CD4-positive, alpha-beta T cell treated with Interleukin-6 at 100 ng/mL for 8 hours (primary cell): ENCODE results near the gene OBSCN.

ENCODE experiments used
- DNase-seq: peaks from one replicate; pipeline ENCODE4 v3.0.0-alpha.2; 2020; ENCODE audit warnings: mixed read lengths, low spot score

The OBSCN gene

GRCh38 chr1:228358764-228359612 is 151.1 kb downstream of the OBSCN start:
- no peak for DNase-seq

DNA sequence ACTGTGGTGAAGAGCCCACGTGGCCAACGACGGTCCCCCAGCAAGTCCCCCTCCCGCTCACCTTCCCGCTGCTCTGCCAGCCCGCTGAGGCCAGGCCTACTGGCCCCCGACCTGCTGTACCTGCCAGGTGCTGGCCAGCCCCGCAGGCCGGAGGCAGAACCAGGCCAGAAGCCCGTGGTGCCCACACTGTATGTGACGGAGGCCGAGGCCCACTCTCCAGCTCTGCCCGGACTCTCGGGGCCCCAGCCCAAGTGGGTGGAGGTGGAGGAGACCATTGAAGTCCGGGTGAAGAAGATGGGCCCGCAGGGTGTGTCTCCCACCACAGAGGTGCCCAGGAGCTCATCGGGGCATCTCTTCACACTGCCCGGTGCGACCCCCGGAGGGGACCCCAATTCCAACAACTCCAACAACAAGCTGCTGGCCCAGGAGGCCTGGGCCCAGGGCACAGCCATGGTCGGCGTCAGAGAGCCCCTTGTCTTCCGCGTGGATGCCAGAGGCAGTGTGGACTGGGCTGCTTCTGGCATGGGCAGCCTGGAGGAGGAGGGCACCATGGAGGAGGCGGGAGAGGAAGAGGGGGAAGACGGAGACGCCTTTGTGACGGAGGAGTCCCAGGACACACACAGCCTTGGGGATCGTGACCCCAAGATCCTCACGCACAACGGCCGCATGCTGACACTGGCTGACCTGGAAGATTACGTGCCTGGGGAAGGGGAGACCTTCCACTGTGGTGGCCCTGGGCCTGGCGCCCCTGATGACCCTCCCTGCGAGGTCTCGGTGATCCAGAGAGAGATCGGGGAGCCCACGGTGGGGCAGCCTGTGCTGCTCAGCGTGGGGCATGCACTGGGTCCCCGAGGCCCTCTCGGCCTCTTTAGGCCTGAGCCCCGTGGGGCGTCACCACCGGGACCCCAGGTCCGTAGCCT is 152.0 kb downstream of the OBSCN start:
- no peak for DNase-seq

- DNase-seq, result no peak
Measured at GRCh38 chr1:228360533-228361313, 152.9 kb downstream of the OBSCN start.

- no peak for DNase-seq
Measured at GRCh38 chr1:228361314-228362140, 153.7 kb downstream of the OBSCN start.

- no peak for DNase-seq
Measured at GRCh38 chr1:228362141-228362883, 154.5 kb downstream of the OBSCN start.

DNA sequence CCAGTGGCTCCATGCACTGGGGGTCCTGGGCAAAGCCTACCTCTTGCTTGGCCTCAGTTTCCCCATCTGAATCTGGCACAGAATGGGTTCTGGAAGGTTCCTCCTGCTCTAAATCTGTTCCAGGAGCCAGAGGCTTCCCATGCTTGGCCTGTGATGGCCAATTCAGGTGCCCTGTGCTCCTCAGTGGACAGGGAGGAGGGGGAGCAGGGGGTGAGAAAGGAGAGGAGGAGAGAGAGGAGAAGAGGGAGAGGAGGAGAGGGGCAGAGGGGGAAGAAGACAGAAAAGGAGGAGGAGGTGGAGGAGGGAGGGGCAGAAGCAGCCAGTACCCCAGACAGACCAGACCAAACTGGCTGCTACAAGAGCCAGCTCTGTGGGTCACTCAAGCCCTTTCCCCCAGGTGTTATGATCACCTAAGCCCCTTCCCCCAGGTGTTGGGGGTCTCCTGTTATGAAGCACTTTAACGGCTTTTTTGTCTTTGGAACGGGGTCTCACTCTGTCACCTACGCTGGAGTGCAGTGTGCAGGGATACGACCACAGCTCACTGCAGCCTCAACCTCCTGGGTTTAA is 155.1 kb downstream of the OBSCN start:
- no peak for DNase-seq

- DNase-seq, result no peak
Measured at GRCh38 chr1:228363686-228364067, 155.8 kb downstream of the OBSCN start.

DNA sequence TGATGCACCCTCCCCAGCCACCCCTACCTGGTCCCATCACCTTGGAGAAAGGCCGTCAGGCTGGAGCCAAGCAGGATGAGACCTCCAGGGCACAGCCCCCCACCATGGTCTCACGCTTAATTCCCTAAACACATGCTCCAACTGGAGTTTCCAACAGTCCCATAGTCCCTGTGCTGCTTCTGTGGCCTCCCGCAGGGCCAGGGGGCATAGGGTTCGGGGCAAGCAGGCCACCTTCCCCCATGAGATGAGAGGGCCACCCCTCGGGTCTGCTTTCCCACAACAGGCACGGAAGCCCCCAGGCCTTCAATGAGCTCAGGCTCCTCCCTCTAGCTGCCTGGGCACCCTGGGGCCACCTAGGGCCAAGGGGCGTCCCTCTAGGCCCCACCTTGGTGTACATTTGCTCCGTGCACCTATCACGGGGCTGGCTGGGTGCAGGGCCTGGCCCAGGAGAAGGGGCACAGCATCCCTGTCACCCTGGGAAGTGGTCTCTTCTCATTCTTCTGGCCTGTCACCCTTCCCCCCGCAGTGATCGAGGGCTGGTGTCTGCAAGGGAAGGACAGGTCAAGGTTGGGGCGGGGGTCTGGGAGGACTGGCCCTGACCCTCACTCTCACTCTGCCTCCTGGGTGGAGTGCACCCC is 156.3 kb downstream of the OBSCN start:
- DNase-seq, result no peak

- no peak for DNase-seq
Measured at GRCh38 chr1:228364706-228365213, 156.9 kb downstream of the OBSCN start.

DNA sequence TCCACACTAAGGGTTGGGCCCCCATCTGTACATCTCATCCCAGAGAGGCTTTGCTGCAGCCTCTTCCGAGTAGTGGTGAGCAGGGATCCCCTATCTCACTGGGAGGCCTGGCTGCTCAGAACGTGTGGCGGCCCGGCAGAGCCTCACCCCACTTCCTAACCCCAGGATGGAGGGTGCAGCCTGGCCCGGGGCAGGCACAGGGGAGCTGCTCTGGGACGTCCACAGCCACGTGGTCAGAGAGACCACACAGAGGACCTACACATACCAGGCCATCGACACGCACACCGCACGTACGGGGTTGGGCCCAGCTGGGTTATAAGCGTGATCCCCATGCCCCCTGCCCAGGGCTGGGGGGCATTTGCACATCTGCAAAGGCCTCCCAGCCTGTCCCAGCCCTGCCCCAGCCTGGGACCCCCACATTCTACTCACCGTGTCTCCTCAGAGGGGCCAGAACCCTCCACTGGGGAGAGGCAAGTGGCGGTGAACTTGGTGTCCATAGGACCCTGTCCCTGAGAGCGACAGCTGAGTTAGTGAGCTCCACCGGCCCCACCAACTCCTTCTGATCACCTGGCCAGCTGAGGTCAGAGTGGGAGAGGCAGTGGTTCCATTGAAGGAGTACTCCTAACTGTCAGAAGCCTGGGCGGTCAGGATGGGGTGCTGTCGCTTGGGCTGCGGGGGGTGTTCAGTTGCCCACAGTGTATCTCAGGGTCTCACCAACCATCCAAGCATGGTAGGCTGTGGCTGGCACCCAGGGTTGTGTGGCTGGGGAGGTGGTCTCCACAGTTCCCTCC is 157.6 kb downstream of the OBSCN start:
- DNase-seq, result no peak

DNA sequence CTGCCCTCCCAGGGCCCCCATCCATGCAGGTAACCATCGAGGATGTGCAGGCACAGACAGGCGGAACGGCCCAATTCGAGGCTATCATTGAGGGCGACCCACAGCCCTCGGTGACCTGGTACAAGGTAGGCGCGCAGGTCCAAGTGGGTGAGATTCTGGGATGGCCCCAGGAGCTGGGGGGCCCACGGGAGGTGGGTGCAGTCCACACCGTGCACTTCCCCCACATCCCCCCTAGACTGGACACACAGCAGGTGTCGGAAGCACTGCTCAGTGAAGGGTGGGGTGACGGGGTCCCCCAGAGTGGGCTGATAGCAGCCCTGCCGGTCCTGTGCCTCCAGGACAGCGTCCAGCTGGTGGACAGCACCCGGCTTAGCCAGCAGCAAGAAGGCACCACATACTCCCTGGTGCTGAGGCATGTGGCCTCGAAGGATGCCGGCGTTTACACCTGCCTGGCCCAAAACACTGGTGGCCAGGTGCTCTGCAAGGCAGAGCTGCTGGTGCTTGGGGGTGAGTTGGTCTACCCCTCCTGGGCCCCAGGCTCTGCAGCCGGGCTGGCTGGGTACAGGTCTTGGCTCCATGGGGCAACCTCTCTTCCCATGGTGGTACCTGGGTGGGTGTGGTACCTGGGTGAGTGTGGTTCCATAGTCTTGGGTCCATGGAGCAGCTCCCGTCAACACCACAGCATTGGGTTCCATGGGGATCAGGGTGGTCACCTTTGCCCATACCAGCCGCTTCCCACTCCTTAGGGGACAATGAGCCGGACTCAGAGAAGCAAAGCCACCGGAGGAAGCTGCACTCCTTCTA is 158.4 kb downstream of the OBSCN start:
- no peak for DNase-seq

DNA sequence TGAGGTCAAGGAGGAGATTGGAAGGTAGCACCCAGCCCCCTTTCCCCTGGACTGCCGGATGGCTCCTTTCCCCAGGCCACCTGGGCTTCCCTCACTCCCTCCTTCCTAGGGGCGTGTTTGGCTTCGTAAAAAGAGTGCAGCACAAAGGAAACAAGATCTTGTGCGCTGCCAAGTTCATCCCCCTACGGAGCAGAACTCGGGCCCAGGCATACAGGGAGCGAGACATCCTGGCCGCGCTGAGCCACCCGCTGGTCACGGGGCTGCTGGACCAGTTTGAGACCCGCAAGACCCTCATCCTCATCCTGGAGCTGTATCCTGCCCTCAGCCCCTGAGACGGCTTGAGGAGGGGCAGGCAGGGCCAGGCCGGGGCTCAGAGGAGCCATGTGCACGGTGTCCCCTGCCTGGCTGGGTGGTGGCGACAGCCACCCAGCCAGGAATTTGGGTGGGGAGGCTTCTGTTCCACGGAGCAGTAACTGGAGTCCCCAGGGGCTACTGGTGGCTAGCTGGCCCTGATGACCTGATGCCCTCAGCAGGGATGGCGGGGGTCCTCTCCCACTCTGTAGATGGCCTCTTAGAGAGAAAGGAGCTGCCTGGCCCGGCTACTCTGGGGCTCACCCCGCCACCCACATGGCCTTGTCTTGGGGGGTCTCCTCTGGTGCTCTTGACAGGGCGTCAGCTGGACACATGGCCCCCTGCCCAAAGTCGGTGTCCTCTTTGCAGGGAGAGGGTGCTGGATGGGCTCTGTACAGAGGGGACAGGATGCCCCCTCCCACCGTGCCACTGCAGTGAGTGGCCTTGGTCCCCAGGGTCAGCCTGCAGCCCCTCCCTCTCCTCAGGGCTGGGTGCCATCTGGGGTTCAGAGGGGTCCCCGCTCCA is 159.3 kb downstream of the OBSCN start:
- DNase-seq, result no peak

- no peak for DNase-seq
Measured at GRCh38 chr1:228367798-228368791, 160.3 kb downstream of the OBSCN start.

DNA sequence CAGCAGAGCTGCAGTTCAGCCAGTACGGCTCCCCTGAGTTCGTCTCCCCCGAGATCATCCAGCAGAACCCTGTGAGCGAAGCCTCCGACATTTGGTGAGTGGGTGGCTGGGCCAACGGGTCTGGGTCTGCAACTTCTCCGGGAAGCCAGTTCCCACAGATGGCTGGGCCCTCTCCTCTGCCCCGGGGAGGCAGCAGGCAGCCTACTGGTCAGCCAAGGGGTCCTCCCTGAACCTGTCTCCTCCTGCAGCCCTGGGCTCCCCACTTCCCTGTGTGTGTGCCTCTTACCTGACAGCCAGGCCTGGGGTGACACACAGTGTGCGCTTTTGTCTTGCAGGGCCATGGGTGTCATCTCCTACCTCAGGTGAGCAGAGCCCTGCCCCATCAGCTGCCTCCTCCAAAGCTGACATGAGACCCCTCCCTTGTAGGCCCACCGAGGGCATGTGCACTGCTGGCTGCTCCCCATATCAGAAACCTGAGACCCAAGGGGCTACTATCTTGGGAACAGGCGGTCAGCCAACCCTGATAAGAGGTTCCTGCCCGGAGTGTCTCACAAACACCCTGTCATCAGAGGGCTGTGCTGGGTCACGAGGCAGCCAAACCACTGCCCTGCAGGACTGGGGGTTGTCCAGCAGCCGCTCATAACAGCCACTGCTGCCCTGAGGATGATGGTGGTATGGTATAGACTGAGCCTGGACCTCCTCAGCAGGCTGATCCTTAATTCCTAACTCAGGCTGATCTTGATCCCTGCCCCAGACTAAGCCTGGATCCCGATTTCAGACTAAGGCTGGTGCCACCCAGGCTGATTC is 161.2 kb downstream of the OBSCN start:
- DNase-seq, result no peak
